ENCODE results near the gene ATXN2. TPM values are rescaled to one million over a fixed set of nuclear protein-coding genes. Genes with fewer than 3 reads are reported as not detected.

ATXN2 gene
- total RNA-seq, 3 donors from 2014 or later = 49.9 to 82.5 (median 55.4) TPM

DNA sequence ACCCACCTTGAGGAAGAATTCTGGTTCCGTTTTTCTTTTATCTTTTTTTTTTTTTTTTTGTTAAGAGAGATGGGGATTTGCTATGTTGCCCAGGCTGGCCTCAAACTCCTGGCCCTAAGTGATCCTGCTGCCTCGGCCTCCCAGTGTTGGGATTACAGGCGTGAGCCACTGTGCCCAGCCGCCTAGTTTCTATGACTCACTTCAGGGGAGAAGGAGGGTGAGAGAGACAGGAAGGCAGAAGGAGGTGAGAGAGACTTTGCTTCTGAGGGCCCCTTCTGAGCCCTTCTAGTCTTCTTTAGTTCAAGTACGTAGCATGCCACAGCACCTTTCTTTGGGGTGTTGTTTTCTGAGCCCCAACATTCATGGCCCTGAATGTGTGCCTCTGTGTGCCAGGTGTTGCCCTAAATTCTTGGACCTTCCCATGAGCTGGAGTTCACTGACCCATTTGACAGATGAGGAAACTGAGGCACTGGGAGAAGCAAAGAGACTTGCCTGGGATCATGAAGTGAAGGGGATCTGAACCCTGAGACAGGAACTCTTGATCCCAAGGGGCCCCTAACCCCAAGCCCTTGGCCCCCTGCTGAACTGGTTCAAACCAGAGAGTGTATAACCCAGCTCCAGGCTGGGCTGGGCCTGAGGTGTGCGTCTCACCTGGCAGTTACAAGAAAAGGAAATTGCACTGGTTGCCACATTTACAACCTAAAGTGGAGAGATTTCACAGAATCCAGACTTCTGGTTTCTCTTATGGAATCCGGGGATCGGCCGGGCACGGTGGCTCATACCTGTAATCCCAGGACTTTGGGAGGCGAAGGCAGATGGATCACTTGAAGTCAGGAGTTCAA lies 172.6 kb downstream of the ATXN2 start:
- intact Hi-C loops (cut with DNase I, micrococcal nuclease) = no loop called here
- ATAC-seq (peak; percentile 73), DNase-seq (peak; percentile 66 to 73 (median 69))
- no peak overlapping the region for H3K4me3 ChIP-seq
- H3K4me1 ChIP-seq (ENCODE audit: low read depth) = peaks cover 55% of the 10 kb centered on the region
- no peaks in the 10 kb centered on the region for H3K36me3 ChIP-seq (ENCODE audit: low read depth)
- TF ChIP-seq, protein P1, sequence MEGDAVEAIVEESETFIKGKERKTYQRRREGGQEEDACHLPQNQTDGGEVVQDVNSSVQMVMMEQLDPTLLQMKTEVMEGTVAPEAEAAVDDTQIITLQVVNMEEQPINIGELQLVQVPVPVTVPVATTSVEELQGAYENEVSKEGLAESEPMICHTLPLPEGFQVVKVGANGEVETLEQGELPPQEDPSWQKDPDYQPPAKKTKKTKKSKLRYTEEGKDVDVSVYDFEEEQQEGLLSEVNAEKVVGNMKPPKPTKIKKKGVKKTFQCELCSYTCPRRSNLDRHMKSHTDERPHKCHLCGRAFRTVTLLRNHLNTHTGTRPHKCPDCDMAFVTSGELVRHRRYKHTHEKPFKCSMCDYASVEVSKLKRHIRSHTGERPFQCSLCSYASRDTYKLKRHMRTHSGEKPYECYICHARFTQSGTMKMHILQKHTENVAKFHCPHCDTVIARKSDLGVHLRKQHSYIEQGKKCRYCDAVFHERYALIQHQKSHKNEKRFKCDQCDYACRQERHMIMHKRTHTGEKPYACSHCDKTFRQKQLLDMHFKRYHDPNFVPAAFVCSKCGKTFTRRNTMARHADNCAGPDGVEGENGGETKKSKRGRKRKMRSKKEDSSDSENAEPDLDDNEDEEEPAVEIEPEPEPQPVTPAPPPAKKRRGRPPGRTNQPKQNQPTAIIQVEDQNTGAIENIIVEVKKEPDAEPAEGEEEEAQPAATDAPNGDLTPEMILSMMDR (IDR thresholded peaks at IDR 0.05) = no peak
- no peaks in the 10 kb centered on the region for H3K9me3 ChIP-seq

DNA sequence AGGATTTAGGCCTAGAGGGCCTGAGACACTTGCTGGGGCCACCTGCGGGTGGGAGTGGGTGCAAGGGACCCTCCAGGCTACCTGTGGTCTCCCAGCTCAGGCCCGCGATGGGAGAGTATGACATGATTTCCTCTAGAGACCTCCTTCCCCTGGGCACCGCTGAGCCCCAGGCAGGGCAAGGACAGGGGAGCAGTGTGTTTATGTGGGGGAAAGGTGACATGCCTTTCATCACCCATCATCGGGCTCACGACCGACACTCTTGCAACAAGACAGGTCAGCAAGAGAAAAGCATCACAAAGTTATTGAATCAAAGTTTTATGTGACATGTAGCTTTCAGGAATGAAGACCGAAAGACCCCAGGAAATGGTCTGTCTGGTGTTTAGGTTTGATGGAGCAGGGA lies 173.5 kb downstream of the ATXN2 start:
- intact Hi-C loops (cut with DNase I, micrococcal nuclease) = no loop called here
- DNase-seq (peak in 2 of 3 donors; percentile 17 to 51), ATAC-seq (peak; percentile 24)
- no peak overlapping the region for H3K4me3 ChIP-seq
- H3K4me1 ChIP-seq (ENCODE audit: low read depth) = peaks cover 47% of the 10 kb centered on the region
- TF ChIP-seq, protein P1 (IDR thresholded peaks at IDR 0.05) = no peak
- H3K9me3 ChIP-seq = no peaks in the 10 kb centered on the region
- no peaks in the 10 kb centered on the region for H3K36me3 ChIP-seq (ENCODE audit: low read depth)

DNA sequence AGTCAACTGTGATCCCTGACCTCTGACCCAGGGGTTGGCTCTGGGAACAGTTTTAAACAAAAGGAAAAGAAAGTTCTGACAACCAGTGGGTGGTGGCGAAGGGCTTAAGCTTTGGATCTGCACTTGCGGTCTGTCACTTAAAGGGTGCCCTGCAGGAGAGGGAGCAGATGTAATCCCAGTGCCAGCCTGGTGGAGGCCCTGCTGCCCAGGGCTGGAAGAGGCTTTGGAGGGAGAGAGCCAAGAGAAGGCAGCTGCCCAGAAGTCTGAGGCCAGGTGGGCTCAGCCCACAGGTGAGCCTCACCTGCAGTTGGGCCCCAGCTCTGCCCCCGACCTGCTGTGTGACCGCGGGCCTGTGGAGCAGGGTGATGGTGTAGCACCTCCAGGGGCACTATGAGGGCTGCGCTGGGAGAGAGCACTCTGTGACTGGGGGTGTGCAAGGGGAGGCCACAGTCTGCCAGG lies 174.3 kb downstream of the ATXN2 start:
- H3K4me3 ChIP-seq = no peak overlapping the region
- no peaks in the 10 kb centered on the region for H3K36me3 ChIP-seq (ENCODE audit: low read depth)
- TF ChIP-seq, protein P1 (IDR thresholded peaks at IDR 0.05) = no peak
- no peaks in the 10 kb centered on the region for H3K9me3 ChIP-seq
- ATAC-seq (peak; percentile 8), DNase-seq (peak in 2 of 3 donors; percentile 40 to 53)
- intact Hi-C loops (cut with DNase I, micrococcal nuclease) = no loop called here
- peaks cover 39% of the 10 kb centered on the region for H3K4me1 ChIP-seq (ENCODE audit: low read depth)

DNA sequence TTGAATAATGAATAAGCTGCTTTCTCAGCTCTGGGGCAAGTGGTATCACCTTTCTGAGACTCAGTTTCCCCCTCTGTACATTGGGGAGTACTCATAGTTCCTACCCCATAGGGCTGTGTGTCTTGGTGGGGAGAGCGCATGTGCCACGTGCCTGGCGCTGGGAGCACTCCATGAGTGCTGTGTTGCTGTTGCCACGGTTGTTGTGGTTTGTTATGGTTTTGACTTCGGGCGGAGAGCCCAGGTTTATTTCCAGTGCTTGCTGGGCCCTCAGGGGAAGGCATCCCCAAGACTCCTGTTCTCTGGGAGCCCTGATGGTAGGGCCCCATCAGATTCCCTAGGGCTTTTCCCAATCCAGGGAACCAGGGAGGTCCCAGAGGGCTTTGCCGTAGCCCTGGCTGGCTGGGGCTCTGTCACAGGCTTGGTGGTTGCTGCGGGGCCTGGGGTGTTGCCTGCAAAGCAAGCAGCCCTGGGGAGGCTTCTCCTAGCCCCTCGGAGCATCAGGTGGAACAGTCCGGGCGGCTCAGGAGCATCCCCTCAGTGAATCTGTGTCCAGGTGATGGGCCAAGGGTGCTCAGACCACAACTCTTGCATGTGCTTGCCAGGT lies 174.8 kb downstream of the ATXN2 start:
- TF ChIP-seq, protein P1 (IDR thresholded peaks at IDR 0.05) = no peak
- peaks cover 35% of the 10 kb centered on the region for H3K4me1 ChIP-seq (ENCODE audit: low read depth)
- intact Hi-C loops (cut with DNase I, micrococcal nuclease) = no loop called here
- ATAC-seq (no peak), DNase-seq (peak in 2 of 3 donors; percentile 12 to 35)
- H3K36me3 ChIP-seq (ENCODE audit: low read depth) = no peaks in the 10 kb centered on the region
- H3K9me3 ChIP-seq = no peaks in the 10 kb centered on the region
- no peak overlapping the region for H3K4me3 ChIP-seq

DNA sequence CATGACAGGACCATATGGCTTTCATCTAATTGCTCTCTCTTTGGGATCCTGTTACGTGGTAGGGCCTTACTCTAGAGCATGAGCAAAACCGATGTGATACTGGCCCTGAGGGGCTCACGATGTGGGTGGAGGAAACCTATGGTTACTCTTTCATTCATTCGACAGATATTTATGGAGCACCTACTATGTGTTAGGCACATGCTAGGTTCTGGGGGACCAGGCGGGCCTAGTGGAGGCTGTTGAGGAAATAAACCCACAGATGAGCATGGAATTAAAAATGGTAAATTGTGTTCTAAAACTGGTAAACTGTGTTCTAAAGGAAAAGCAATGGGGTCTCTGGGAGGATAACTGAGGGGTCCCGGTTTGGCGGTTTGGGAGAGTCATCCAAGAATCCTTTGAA lies 178.6 kb downstream of the ATXN2 start:
- intact Hi-C loops (cut with DNase I, micrococcal nuclease) = no loop called here
- H3K4me3 ChIP-seq = no peak overlapping the region
- no peaks in the 10 kb centered on the region for H3K36me3 ChIP-seq (ENCODE audit: low read depth)
- DNase-seq (no peak), ATAC-seq (no peak)
- peaks cover 5% of the 10 kb centered on the region for H3K4me1 ChIP-seq (ENCODE audit: low read depth)
- H3K9me3 ChIP-seq = no peaks in the 10 kb centered on the region
- TF ChIP-seq, protein P1 (IDR thresholded peaks at IDR 0.05) = no peak

Measured in mucosa of descending colon (tissue), 3 donors.